ENCODE results near the gene ZIC2.
"Not testable (repeated sequence)": the region's sequence is repeated elsewhere in the genome, so short reads cannot be mapped to it uniquely, and the experiment has no call there.

ZIC2 gene

GRCh38 chr13:100014621-100015020, 33.0 kb downstream of the ZIC2 start:
- DNase-seq (ENCODE audit: low read depth in 3 of 3, low spot score in 1 of 3), result no peak

DNA sequence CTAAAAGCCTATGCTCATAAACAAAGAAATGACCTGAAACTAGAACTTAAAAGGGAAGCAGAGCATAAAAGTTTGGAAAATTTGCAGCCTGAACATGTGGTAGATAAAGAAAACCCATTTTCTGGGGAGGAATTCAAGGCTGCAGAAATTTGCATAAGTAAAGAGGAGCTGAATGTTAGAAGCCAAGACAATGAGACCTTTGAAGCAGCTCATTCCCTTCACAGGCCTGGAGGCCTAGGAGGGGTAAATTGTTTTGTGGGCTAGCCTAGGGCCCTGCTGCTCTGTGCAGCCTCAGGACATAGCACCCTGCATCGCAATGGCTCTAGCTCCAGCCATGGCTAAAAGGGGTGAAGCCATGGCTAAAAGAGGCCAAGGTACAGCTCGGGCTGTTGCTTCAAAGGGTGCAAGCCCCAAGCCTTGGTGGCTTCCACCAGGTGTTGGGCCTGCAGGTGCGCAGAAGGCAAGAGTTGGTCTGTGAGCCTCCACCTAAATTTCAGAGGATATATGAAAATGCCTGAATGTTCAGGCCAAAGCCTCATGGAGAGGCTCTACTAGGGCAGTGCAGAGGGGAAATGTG, 38.3 kb downstream of the ZIC2 start:
- no peak for DNase-seq (ENCODE audit: low read depth in 3 of 3, low spot score in 1 of 3)

- no peak for DNase-seq (ENCODE audit: low read depth in 3 of 3, low spot score in 1 of 3)
Measured at GRCh38 chr13:100022798-100023197, 41.2 kb downstream of the ZIC2 start.

DNA sequence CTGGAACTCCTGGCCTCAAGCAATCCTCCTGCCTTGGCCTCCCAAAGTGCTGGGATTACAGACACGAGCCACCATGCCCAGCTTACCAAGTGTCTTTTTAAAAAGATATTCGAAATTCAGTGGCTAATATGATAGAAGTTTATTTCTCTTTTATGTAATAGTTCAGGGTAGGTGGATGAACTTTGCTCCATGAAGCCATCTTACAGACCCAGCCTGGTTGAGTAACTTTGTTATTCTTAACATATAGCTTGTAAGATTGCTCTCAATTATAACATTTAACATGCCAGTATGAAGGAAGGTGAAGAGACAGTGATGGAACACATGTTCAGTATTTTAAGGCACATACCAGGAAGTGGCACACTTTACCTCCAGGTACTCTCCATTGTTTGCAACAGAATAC, 42.4 kb downstream of the ZIC2 start:
- no peak for DNase-seq (ENCODE audit: low read depth in 3 of 3, low spot score in 1 of 3)

DNA sequence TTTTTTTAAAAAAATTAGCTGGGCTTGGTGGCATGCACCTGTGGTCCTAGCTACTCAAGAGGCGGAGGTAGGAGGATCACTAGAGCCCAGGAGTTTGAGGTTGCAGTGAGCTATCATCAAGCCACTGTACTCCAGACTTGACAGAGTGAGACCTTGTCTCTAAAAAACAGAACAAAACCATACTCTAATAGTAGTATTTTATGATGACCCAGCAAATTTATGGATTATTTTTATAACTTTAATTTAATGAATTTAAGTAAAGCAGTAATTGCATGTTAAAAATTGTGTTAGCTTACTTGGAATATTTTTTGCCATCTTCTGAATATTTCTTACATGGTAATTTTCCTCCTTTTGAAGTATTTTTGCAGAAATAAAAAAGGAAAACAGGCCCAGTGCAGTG, 48.3 kb downstream of the ZIC2 start:
- DNase-seq (ENCODE audit: low read depth in 3 of 3, low spot score in 1 of 3), result no peak

GRCh38 chr13:100032642-100033041, 51.1 kb downstream of the ZIC2 start:
- not testable (repeated sequence) for DNase-seq (ENCODE audit: low read depth in 3 of 3, low spot score in 1 of 3)

- DNase-seq (ENCODE audit: low read depth in 3 of 3, low spot score in 1 of 3), result no peak
Measured at GRCh38 chr13:100035936-100036335, 54.4 kb downstream of the ZIC2 start.
